K562 (cell line): Measurements from ENCODE around the gene VPS16. TPM values are rescaled to one million over a fixed set of nuclear protein-coding genes. Genes with fewer than 3 reads are reported as not detected.

Source experiments
- ATAC-seq: fragments of 200-7000 bp; cut with Tn5 transposase; 3 replicates; pipeline ENCODE4 v1.9.1; 2020; ENCODE audit warnings: moderate library complexity
- BruUV-seq: library from RNA; stranded (reverse); fragments of 400-500 nt; replicated peaks from 2 replicates; lab custom pipeline; 2021; lab: Mats Ljungman, UMichigan
- CTCF ChIA-PET: fragments of 300-600 bp; formaldehyde crosslinking; extraction: SDS; loops from one replicate; lab custom pipeline; 2021; ENCODE audit warnings: low intra/inter-chr PET ratio; lab: Yijun Ruan, JAX
- POLR2A ChIA-PET: fragments of 300-600, 350-650 bp; sonication (Branson Sonifier 250); formaldehyde crosslinking; extraction: SDS; loops from one replicate; lab custom pipeline; 2021; ENCODE audit warnings: antibody characterized with exemption, inconsistent platforms; lab: Yijun Ruan, JAX
- DNase-seq, 4 experiments: peaks; one replicate each; pipeline versions ENCODE4 v3.0.0 to v3.0.0-alpha.2; 2011 to 2018; ENCODE audit warnings: low spot score in 3 of 4, mixed read lengths in 3 of 4; ENCODE audit errors: extremely low read depth in 1 of 4
- FAIRE-seq: peaks from 2 replicates; lab custom pipeline; 2011; peaks lifted over from hg19 to GRCh38; lab: Jason Lieb, UNC
- H2AFZ ChIP-seq: 2 replicates; pipeline ENCODE4 v1.6.0; 2011; ENCODE audit warnings: low read depth, low read length, control low read depth, inconsistent platforms
- H3K27ac ChIP-seq: fragments of 200-600 bp; 3 replicates; pipeline ENCODE4 v1.8.0; 2011; ENCODE audit warnings: low read depth, mild to moderate bottlenecking, control low read depth, inconsistent platforms, low read length, moderate library complexity, mixed read lengths; ENCODE audit errors: extremely low read depth
- H3K27me3 ChIP-seq, 2 experiments: fragments of 300-600 bp in 1 of 2; 2 replicates in 1 of 2; 3 replicates in 1 of 2; pipeline versions ENCODE4 v1.6.0 to v1.8.0; 2011; ENCODE audit warnings: inconsistent platforms in 2 of 2, low read length in 2 of 2, mild to moderate bottlenecking in 1 of 2, mixed read lengths in 1 of 2, moderate library complexity in 1 of 2; ENCODE audit not compliant: control insufficient read depth in 2 of 2, insufficient read depth in 2 of 2
- H3K36me3 ChIP-seq: fragments of 300-600 bp; 3 replicates; pipeline ENCODE4 v1.8.0; 2011; ENCODE audit warnings: mild to moderate bottlenecking, low read length, inconsistent platforms; ENCODE audit not compliant: control insufficient read depth, insufficient read depth
- H3K4me1 ChIP-seq, 2 experiments: fragments of 200-600 bp in 1 of 2; replicated peaks in 1 of 2; 2 replicates in 1 of 2; 3 replicates in 1 of 2; pipeline versions ENCODE4 v1.5.1 to v1.8.0; 2011; ENCODE audit warnings: inconsistent platforms in 2 of 2, low read length in 2 of 2, mild to moderate bottlenecking in 1 of 2, mixed read lengths in 1 of 2, moderate library complexity in 1 of 2; ENCODE audit not compliant: control insufficient read depth in 2 of 2, insufficient read depth in 2 of 2
- H3K4me2 ChIP-seq: 2 replicates; pipeline ENCODE4 v1.6.1; 2011; ENCODE audit warnings: low read length, control low read depth, inconsistent platforms, mixed read lengths; ENCODE audit not compliant: insufficient read depth
- H3K4me3 ChIP-seq: fragments of 200-600 bp; sonication (generic), shearing (Covaris generic); 2 replicates; pipeline ENCODE4 v1.5.1; 2016; ENCODE audit warnings: control low read depth, inconsistent platforms
- H3K79me2 ChIP-seq: fragments of 200-600 bp; 3 replicates; pipeline ENCODE4 v1.8.0; 2011; ENCODE audit warnings: low read length, inconsistent platforms; ENCODE audit not compliant: control insufficient read depth, insufficient read depth
- H3K9ac ChIP-seq, 2 experiments: 2 replicates each; pipeline versions ENCODE4 v1.6.0 to v1.6.1; 2011; ENCODE audit warnings: low read depth in 2 of 2, low read length in 2 of 2, control low read depth in 1 of 2, inconsistent platforms in 1 of 2, mild to moderate bottlenecking in 1 of 2, mixed read lengths in 1 of 2; ENCODE audit not compliant: insufficient read depth in 1 of 2
- H3K9me1 ChIP-seq: one replicate; pipeline ENCODE4 v1.6.0; 2011; ENCODE audit warnings: inconsistent platforms, mild to moderate bottlenecking, low read length, moderate library complexity; ENCODE audit not compliant: control insufficient read depth, insufficient read depth
- H3K9me3 ChIP-seq: replicated peaks from 2 replicates; pipeline ENCODE4 v1.5.1; 2011; ENCODE audit warnings: low read depth, low read length, inconsistent platforms; ENCODE audit not compliant: control insufficient read depth, insufficient read depth
- H4K20me1 ChIP-seq: replicated peaks from 2 replicates; pipeline ENCODE4 v1.6.1; 2011; ENCODE audit warnings: low read length, inconsistent platforms, mixed read lengths; ENCODE audit not compliant: control insufficient read depth, insufficient read depth
- CBX2 ChIP-seq: fragments of 200-600 bp; sonication (generic); IDR thresholded peaks from one replicate; pipeline ENCODE4 v1.6.1; 2012; ENCODE audit warnings: mild to moderate bottlenecking, low read length, inconsistent platforms; ENCODE audit not compliant: insufficient read depth, poor library complexity, severe bottlenecking
- CC2D1A ChIP-seq: fragments of 450-650 bp; IDR thresholded peaks from 2 replicates; pipeline ENCODE4 v1.6.1; 2017; ENCODE audit warnings: mild to moderate bottlenecking
- CLOCK ChIP-seq: fragments of 250-450 bp; sonication (Bioruptor Pico); IDR thresholded peaks from 2 replicates; pipeline ENCODE4 v1.4.0; 2020; ENCODE audit warnings: mild to moderate bottlenecking, moderate library complexity, borderline replicate concordance
- EHMT2 ChIP-seq: fragments of 450-650 bp; IDR thresholded peaks from 2 replicates; pipeline ENCODE4 v1.6.1; 2018; ENCODE audit warnings: antibody characterized with exemption
- HDAC1 ChIP-seq, 2 experiments: fragments of 450-650 bp; IDR thresholded peaks; 2 replicates each; pipeline ENCODE4 v1.6.1; 2016 to 2017; ENCODE audit warnings: inconsistent platforms in 1 of 2, mild to moderate bottlenecking in 1 of 2, moderate library complexity in 1 of 2
- ID3 ChIP-seq, 2 experiments: fragments of 250-450 bp in 1 of 2; fragments of 450-650 bp in 1 of 2; sonication (Bioruptor Pico) in 1 of 2; IDR thresholded peaks; 2 replicates each; pipeline versions ENCODE4 v1.6.1 to v1.8.0; 2016 to 2021; ENCODE audit warnings: mild to moderate bottlenecking in 2 of 2, moderate library complexity in 2 of 2, missing compliant biosample characterization in 1 of 2, missing genetic modification characterization in 1 of 2
- IRF1 ChIP-seq: sonication (generic); formaldehyde crosslinking; IDR thresholded peaks from 2 replicates; pipeline ENCODE4 v1.8.0; 2022; ENCODE audit warnings: missing genetic modification reagents, mild to moderate bottlenecking, borderline replicate concordance
- ZBTB5 ChIP-seq: fragments of 450-650 bp; IDR thresholded peaks from 2 replicates; pipeline ENCODE4 v1.6.1; 2017; ENCODE audit warnings: antibody characterized with exemption
- ZNF316 ChIP-seq: fragments of 450-650 bp; IDR thresholded peaks from 2 replicates; pipeline ENCODE4 v1.6.1; 2016
- ZNF324 ChIP-seq: fragments of 250-450 bp; sonication (Bioruptor Pico); IDR thresholded peaks from 2 replicates; pipeline ENCODE4 v1.4.0; 2020; ENCODE audit warnings: mild to moderate bottlenecking
- ZNF589 ChIP-seq: fragments of 200-800 bp; sonication (Bioruptor generic); IDR thresholded peaks from 2 replicates; pipeline ENCODE4 v1.6.1; 2016; ENCODE audit warnings: low read depth, missing genetic modification characterization, missing compliant biosample characterization
- ZNF79 ChIP-seq: fragments of 250-450 bp; sonication (Bioruptor Pico); IDR thresholded peaks from 2 replicates; pipeline ENCODE4 v1.4.0; 2020; ENCODE audit warnings: low read depth, mild to moderate bottlenecking, moderate library complexity
- WGBS: fragments of 100-300 bp; shearing (Covaris generic); methylation state at CpG from one replicate; pipeline ENCODE4 v1.1.6; 2016; ENCODE audit warnings: low coverage, mixed read lengths; ENCODE audit not compliant: insufficient coverage; ENCODE audit errors: missing lambda C conversion rate; 5-methylcytosine and 5-hydroxymethylcytosine counted together
- in situ Hi-C: fragments of 300-500 bp; cut with MboI; formaldehyde crosslinking; loops from 4 replicates; pipeline ENCODE4 v1.15.0; 2018; ENCODE audit warnings: inconsistent platforms, mixed read lengths
- intact Hi-C: fragments of 100-400 bp; cut with micrococcal nuclease; formaldehyde crosslinking; loops from 2 replicates; pipeline ENCODE4 v1.14.2; 2022
- polyA plus RNA-seq, 8 experiments: library from polyadenylated mRNA; depleted of rRNA in 4 of 8; stranded (reverse) in 5 of 8; unstranded in 3 of 8; fragments of >200 nt; fragmentation: Nextera tagmentation in 2 of 8; fragmentation: Illumina TruSeq in 1 of 8; extraction: Ambion mirVana in 2 of 8; extraction: Trizol in 1 of 8; gene quantifications; 2 replicates each; pipeline versions ENCODE4 v1.2.1 to v1.2.3, GENCODE V29; 2011 to 2014; ENCODE audit warnings: inconsistent platforms in 1 of 8, missing spikeins in 1 of 8
- total RNA-seq, 7 experiments: library from RNA; depleted of rRNA in 6 of 7; stranded (reverse); fragments of >200 nt in 6 of 7; fragmentation: Illumina TruSeq in 2 of 7; extraction: Trizol in 2 of 7; gene quantifications; 2 replicates each; pipeline versions ENCODE4 v1.2.1 to v1.2.3, GENCODE V29; 2011 to 2021; ENCODE audit warnings: low replicate concordance in 1 of 7

VPS16 gene
- total and polyA plus RNA-seq, 9 of the 15 experiments (the other 6 are each of a cell fraction or from before 2014, with no cell fraction given) = 6.8 to 24.7 (median 14.0) TPM

- DNase-seq = no peak
Observed at GRCh38 chr20:2899243-2899642, 58.7 kb downstream of the VPS16 start.

More at GRCh38 chr20:2899243-2899642, 58.7 kb downstream of the VPS16 start:
- H4K20me1 ChIP-seq = no peaks in the 10 kb centered on the region
- peaks cover 1% of the 10 kb centered on the region; the same call in 1 of the 2 replicates for H3K9me3 ChIP-seq
- no peaks in the 10 kb centered on the region for H3K9me1 ChIP-seq
- 71% methylated on average over 3 of the region's 3 CpGs for WGBS
- H2AFZ ChIP-seq = no peak overlapping the region
- TF ChIP-seq IRF1 (CRISPR knock-in tag) = no peak
- no peak for TF ChIP-seq ZNF79 (CRISPR knock-in tag)
- TF ChIP-seq CC2D1A = no peak
- TF ChIP-seq ZNF589 = no peak
- TF ChIP-seq CLOCK (CRISPR knock-in tag) = no peak
- TF ChIP-seq HDAC1 (IDR thresholded peaks at IDR 0.05) = no peak
- TF ChIP-seq ZBTB5 = no peak
- TF ChIP-seq ZNF316 = no peak
- no peak for TF ChIP-seq EHMT2
- TF ChIP-seq ID3 (CRISPR knock-in tag; IDR thresholded peaks at IDR 0.05) = no peak
- no peak for TF ChIP-seq ID3 (tag; IDR thresholded peaks at IDR 0.05)
- no peak for TF ChIP-seq CBX2
- TF ChIP-seq ZNF324 = no peak
- ATAC-seq = no peak
- H3K4me1 ChIP-seq = no peaks in the 10 kb centered on the region; a peak in 1 of 5 replicates
- H3K9ac ChIP-seq = no peak overlapping the region
- no peak overlapping the region for H3K27ac ChIP-seq
- in situ Hi-C loops = no loop called here
- no peaks in the 10 kb centered on the region for H3K36me3 ChIP-seq
- no peak overlapping the region for H3K4me2 ChIP-seq
- CTCF ChIA-PET = no interaction called here
- no peak for FAIRE-seq
- intact Hi-C loops = no loop called here
- H3K27me3 ChIP-seq = no peaks in the 10 kb centered on the region
- POLR2A ChIA-PET = no interaction called here
- peaks cover 68% of the 10 kb centered on the region for H3K79me2 ChIP-seq
- no TSS peak for BruUV-seq
- H3K4me3 ChIP-seq = no peak overlapping the region
